Natural killer cell (primary cell): Measurements from ENCODE around the gene VTCN1. TPM values are rescaled to one million over a fixed set of nuclear protein-coding genes. Genes with fewer than 3 reads are reported as not detected.

Experiments used
- ATAC-seq, 3 donors: fragments of 150-1000 bp in 2 of 3; fragments of 200-7000 bp in 1 of 3; cut with Tn5 transposase; 1 replicate in 1 of 3; 2 replicates in 2 of 3; pipeline ENCODE4 v1.10.0; 2021; ENCODE audit warnings: mild to moderate bottlenecking in 2 of 3, moderate library complexity in 2 of 3
- DNase-seq, 2 donors: peaks; one replicate each; pipeline versions ENCODE4 v3.0.0 to v3.0.0-alpha.2; 2013 to 2021; ENCODE audit warnings: mixed read lengths in 1 of 2
- H3K27ac ChIP-seq: one replicate; pipeline ENCODE4 v1.5.1; 2013; ENCODE audit warnings: mild to moderate bottlenecking, low read length
- H3K27me3 ChIP-seq: one replicate; pipeline ENCODE4 v1.6.1; 2013; ENCODE audit warnings: low read length; ENCODE audit not compliant: control insufficient read depth, insufficient read depth
- H3K36me3 ChIP-seq: one replicate; pipeline ENCODE4 v1.6.1; 2013; ENCODE audit warnings: low read length; ENCODE audit not compliant: control insufficient read depth, insufficient read depth
- H3K4me1 ChIP-seq: one replicate; pipeline ENCODE4 v1.6.1; 2013; ENCODE audit warnings: low read length; ENCODE audit not compliant: control insufficient read depth, insufficient read depth
- H3K4me3 ChIP-seq: one replicate; pipeline ENCODE4 v1.5.1; 2013; ENCODE audit warnings: low read length
- H3K9me3 ChIP-seq: one replicate; pipeline ENCODE4 v1.6.1; 2013; ENCODE audit warnings: low read length; ENCODE audit not compliant: control insufficient read depth, insufficient read depth
- H3K27ac Mint-ChIP-seq, 2 donors: one replicate each; pipeline ENCODE4 v1.8.0; 2022; ENCODE audit warnings: mild to moderate bottlenecking in 2 of 2, mixed read lengths in 2 of 2, moderate library complexity in 1 of 2
- H3K27me3 Mint-ChIP-seq, 2 donors: one replicate each; pipeline ENCODE4 v1.8.0; 2022; ENCODE audit warnings: low read depth in 2 of 2, mixed read lengths in 2 of 2
- H3K36me3 Mint-ChIP-seq: one replicate; pipeline ENCODE4 v1.8.0; 2022; ENCODE audit warnings: mixed read lengths
- H3K4me1 Mint-ChIP-seq, 2 donors: one replicate each; pipeline ENCODE4 v1.8.0; 2022; ENCODE audit warnings: mixed read lengths in 2 of 2
- H3K4me3 Mint-ChIP-seq: one replicate; pipeline ENCODE4 v1.8.0; 2022; ENCODE audit warnings: mild to moderate bottlenecking, moderate library complexity, mixed read lengths
- H3K9me3 Mint-ChIP-seq, 2 donors: one replicate each; pipeline ENCODE4 v1.8.0; 2022; ENCODE audit warnings: mixed read lengths in 2 of 2
- WGBS: methylation state at CpG from one replicate; pipeline ENCODE4 v1.1.7; 2013; ENCODE audit warnings: missing lambda C conversion rate; ENCODE audit not compliant: insufficient coverage; 5-methylcytosine and 5-hydroxymethylcytosine counted together
- intact Hi-C: fragments of 100-400 bp; cut with micrococcal nuclease; formaldehyde crosslinking; loops from one replicate; pipeline ENCODE4 v1.14.2; 2022
- total RNA-seq, 4 donors: library from RNA; stranded (reverse); fragments of 120-200 nt in 1 of 4; gene quantifications; one replicate each; pipeline versions ENCODE4 v1.2.3 to v1.2.4, GENCODE V29; 2013 to 2022
- TF ChIP-seq, protein P1 (sequence below): fragments of 200-600 bp; IDR thresholded peaks from one replicate; pipeline ENCODE4 v1.8.0; 2022; ENCODE audit warnings: antibody characterized with exemption

The VTCN1 gene
- total RNA-seq, 3 donors from 2014 or later (not counting 1 experiment from before 2014, with no cell fraction given): not detected

DNA sequence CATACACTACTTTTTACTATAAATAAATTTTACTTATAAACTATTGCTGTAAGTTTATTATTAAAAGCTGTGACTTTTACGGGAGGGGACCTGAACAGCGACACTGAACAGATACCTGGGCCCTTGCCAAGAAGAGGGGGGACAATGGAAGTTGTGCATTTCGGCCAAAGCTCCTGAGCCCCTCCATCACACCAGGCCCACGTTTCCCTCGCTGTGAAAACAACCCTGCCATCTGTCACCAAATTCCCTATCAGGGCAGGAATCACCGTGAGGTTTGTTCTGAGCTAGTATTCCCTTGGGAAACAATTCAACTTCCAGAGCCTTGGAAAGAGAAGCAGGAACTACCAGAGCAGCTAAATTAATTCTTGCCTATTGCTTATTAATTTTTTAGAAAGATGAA, 37.0 kb downstream of the VTCN1 start:
- Histone ChIP-seq H3K4me1 (no peaks in the 10 kb centered on the region), H3K36me3 (no peaks in the 10 kb centered on the region), H3K9me3 (no peaks in the 10 kb centered on the region), H3K27me3 (no peaks in the 10 kb centered on the region), H3K27ac (no peak overlapping the region), H3K4me3 (no peak overlapping the region)
- TF ChIP-seq, protein P1, sequence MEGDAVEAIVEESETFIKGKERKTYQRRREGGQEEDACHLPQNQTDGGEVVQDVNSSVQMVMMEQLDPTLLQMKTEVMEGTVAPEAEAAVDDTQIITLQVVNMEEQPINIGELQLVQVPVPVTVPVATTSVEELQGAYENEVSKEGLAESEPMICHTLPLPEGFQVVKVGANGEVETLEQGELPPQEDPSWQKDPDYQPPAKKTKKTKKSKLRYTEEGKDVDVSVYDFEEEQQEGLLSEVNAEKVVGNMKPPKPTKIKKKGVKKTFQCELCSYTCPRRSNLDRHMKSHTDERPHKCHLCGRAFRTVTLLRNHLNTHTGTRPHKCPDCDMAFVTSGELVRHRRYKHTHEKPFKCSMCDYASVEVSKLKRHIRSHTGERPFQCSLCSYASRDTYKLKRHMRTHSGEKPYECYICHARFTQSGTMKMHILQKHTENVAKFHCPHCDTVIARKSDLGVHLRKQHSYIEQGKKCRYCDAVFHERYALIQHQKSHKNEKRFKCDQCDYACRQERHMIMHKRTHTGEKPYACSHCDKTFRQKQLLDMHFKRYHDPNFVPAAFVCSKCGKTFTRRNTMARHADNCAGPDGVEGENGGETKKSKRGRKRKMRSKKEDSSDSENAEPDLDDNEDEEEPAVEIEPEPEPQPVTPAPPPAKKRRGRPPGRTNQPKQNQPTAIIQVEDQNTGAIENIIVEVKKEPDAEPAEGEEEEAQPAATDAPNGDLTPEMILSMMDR: no peak
- H3K36me3 Mint-ChIP-seq: no peaks in the 10 kb centered on the region
- DNase-seq: no peak
- no peak for ATAC-seq
- no peaks in the 10 kb centered on the region for H3K9me3 Mint-ChIP-seq
- H3K4me1 Mint-ChIP-seq: no peaks in the 10 kb centered on the region
- H3K27me3 Mint-ChIP-seq: peaks cover 0 to under 1% of the 10 kb centered on the region in 2 donors
- H3K4me3 Mint-ChIP-seq: no peak overlapping the region
- intact Hi-C loops: no loop called here
- 86% methylated on average over 6 of the region's 6 CpGs for WGBS
- no peak overlapping the region for H3K27ac Mint-ChIP-seq

DNA sequence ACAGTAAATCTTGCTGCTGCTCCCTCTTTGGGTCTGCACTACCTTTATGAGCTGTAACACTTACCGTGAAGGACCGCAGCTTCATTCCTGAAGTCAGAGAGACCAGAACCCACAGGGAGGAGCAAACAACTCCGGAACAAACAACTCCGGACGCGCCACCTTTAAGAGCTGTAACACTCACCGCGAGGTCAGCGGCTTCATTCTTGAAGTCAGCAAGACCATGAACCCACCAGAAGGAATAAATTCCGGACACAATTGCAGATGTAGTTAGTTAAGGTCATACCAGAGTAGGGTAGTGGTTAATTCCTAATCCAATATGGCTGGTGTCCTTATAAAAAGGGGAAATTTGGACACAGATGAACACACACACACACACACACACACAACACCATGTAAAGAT, 37.7 kb downstream of the VTCN1 start:
- ATAC-seq (no peak), DNase-seq (no peak)
- H3K27ac ChIP-seq: no peak overlapping the region
- H3K9me3 Mint-ChIP-seq: no peaks in the 10 kb centered on the region
- no peaks in the 10 kb centered on the region for H3K36me3 Mint-ChIP-seq
- no peaks in the 10 kb centered on the region for H3K4me1 ChIP-seq
- TF ChIP-seq, protein P1: no peak
- H3K9me3 ChIP-seq: no peaks in the 10 kb centered on the region
- H3K4me3 Mint-ChIP-seq: no peak overlapping the region
- H3K27ac Mint-ChIP-seq: no peak overlapping the region
- H3K36me3 ChIP-seq: no peaks in the 10 kb centered on the region
- peaks cover 0 to 7% of the 10 kb centered on the region in 2 donors for H3K27me3 Mint-ChIP-seq
- intact Hi-C loops: no loop called here
- H3K27me3 ChIP-seq: no peaks in the 10 kb centered on the region
- WGBS: 93% methylated on average over 10 of the region's 10 CpGs
- no peak overlapping the region for H3K4me3 ChIP-seq
- H3K4me1 Mint-ChIP-seq: no peaks in the 10 kb centered on the region

DNA sequence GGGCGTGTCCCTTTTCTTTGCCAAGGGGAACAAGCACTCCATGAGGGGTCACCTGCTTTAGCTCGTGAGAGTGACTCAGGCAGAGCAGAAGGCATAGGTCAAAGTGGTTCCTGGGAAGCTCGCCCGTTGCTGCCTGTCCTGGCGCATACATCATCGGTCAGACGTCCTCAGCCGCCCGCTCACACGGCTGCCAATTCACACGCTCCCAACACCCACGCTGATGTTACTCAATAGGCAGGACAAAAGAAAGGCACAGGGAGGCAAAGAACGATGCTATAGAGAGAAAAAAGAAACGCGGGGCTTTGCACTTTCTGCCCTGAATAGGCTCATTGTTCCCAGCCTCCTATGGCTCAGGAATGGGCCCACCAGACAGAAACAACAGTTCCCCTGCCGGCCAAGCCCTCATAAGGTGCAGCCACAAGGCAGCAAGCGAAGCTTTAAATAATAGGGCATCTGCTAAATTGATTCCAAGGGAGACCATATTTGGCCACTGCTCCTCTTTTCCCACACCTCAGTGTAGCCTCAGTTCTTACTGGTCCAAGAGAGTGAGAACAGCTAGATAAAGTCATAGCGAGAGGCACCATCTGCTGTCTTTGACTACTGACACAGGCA, 38.7 kb downstream of the VTCN1 start:
- no peaks in the 10 kb centered on the region for H3K4me1 ChIP-seq
- 92% methylated on average over 18 of the region's 18 CpGs for WGBS
- no peaks in the 10 kb centered on the region for H3K36me3 ChIP-seq
- no peak overlapping the region for H3K4me3 ChIP-seq
- no peak for DNase-seq
- Mint-ChIP-seq H3K27ac (no peak overlapping the region), H3K4me1 (no peaks in the 10 kb centered on the region), H3K36me3 (no peaks in the 10 kb centered on the region), H3K4me3 (no peak overlapping the region), H3K9me3 (no peaks in the 10 kb centered on the region), H3K27me3 (peaks cover 0 to 8% of the 10 kb centered on the region in 2 donors)
- no peaks in the 10 kb centered on the region for H3K9me3 ChIP-seq
- no peak overlapping the region for H3K27ac ChIP-seq
- H3K27me3 ChIP-seq: peaks cover 2% of the 10 kb centered on the region
- intact Hi-C loops: no loop called here
- TF ChIP-seq, protein P1: no peak
- ATAC-seq: no peak
